ENCODE measurements around the gene TRIM68. TPM values are rescaled to one million over a fixed set of nuclear protein-coding genes. Genes with fewer than 3 reads are reported as not detected.
A peak's percentile ranks its signal among the peaks of the same experiment; 100 is the strongest.

Gene TRIM68
- total RNA-seq, 1 donor from 2014 or later = 11.5 TPM

DNA sequence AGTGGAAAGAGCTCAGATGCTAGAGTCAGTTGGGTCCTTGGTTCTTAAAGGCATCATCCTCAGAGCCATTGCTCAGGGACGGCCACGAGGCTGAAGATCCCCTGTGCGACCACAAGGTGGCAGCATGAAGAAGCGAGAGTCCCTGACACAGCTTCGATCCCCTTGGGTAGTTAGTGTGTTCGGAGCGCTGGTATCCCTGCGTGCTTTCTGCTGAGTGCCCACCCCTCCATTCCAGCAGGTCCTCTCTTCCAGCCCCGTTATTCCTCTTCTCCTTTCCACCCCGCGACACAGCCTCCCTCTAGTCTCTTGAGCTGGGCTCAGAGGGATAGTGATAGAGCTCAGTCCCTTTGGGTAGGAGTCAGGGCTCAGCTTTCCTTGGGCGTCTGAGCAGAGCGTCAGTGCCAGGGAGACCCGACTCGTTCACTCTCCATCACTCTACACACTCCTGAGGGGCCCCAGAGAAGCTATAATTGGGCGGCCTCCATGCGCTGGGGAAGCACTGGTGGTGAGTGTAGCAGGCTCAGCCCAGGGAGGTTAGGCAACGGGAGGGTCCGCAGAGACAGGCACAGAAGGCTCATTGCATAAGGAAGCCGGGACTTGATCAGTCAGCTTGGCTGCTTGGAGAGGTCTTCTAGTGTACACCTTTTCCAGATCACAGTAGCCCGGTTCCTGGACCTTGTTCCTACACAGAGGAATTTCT, 29.1 kb upstream of the TRIM68 start, which contains the start of gene OR51D1:
TSS of gene OR51D1 (plus strand) at position 516 of the 700 bp plus-strand sequence. CDS start 2,314 bp downstream, outside the sequence.
- FAIRE-seq (no peak), DNase-seq (ENCODE audit: low read depth) (peak; percentile 14)
- Histone ChIP-seq H3K27me3 (ENCODE audit: insufficient read depth, low read length) (peaks cover 3% of the 10 kb centered on the region), H3K4me3 (ENCODE audit: insufficient read depth, low read depth, low read length) (no peak within 1 kb of the TSS), H3K36me3 (ENCODE audit: insufficient read depth, low read length) (no peaks in the 10 kb centered on the region), H3K4me2 (ENCODE audit: low read length) (peak within 1 kb of the TSS; percentile 66), H3K9me3 (ENCODE audit: insufficient read depth, low read depth, low read length) (no peaks in the 10 kb centered on the region), H3K9ac (ENCODE audit: low read length) (no peak within 1 kb of the TSS), H4K20me1 (ENCODE audit: insufficient read depth, low read length) (no peaks in the 10 kb centered on the region), H3K79me2 (ENCODE audit: insufficient read depth, low read length) (no peaks in the 10 kb centered on the region), H3K27ac (ENCODE audit: low read depth, low read length) (no peak within 1 kb of the TSS), H2AFZ (ENCODE audit: low read depth, low read length) (peak within 1 kb of the TSS; percentile 55), H3K4me1 (ENCODE audit: insufficient read depth, low read length) (no peaks in the 10 kb centered on the region)
- TF ChIP-seq, protein P1, sequence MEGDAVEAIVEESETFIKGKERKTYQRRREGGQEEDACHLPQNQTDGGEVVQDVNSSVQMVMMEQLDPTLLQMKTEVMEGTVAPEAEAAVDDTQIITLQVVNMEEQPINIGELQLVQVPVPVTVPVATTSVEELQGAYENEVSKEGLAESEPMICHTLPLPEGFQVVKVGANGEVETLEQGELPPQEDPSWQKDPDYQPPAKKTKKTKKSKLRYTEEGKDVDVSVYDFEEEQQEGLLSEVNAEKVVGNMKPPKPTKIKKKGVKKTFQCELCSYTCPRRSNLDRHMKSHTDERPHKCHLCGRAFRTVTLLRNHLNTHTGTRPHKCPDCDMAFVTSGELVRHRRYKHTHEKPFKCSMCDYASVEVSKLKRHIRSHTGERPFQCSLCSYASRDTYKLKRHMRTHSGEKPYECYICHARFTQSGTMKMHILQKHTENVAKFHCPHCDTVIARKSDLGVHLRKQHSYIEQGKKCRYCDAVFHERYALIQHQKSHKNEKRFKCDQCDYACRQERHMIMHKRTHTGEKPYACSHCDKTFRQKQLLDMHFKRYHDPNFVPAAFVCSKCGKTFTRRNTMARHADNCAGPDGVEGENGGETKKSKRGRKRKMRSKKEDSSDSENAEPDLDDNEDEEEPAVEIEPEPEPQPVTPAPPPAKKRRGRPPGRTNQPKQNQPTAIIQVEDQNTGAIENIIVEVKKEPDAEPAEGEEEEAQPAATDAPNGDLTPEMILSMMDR (IDR thresholded peaks at IDR 0.05; ENCODE audit: insufficient read depth, low read depth, low read length) = peak; percentile 81
- no peak for TF ChIP-seq EZH2 (IDR thresholded peaks at IDR 0.05; ENCODE audit: insufficient read depth, low read length)
- Mint-ChIP-seq H3K36me3 (ENCODE audit: low read depth, unreplicated experiment) (no peaks in the 10 kb centered on the region), H3K4me3 (ENCODE audit: unreplicated experiment) (no peak within 1 kb of the TSS), H3K27ac (ENCODE audit: unreplicated experiment) (no peak within 1 kb of the TSS), H3K9me3 (ENCODE audit: unreplicated experiment) (no peaks in the 10 kb centered on the region), H3K4me1 (ENCODE audit: low read depth, unreplicated experiment) (peaks cover 8% of the 10 kb centered on the region), H3K27me3 (ENCODE audit: low read depth, unreplicated experiment) (no peaks in the 10 kb centered on the region)

GRCh38 chr11:4636136-4636535, 28.1 kb upstream of the TRIM68 start:
- H3K4me1 Mint-ChIP-seq (ENCODE audit: low read depth, unreplicated experiment) = peaks cover under 1% of the 10 kb centered on the region
- H4K20me1 ChIP-seq (ENCODE audit: insufficient read depth, low read length) = no peaks in the 10 kb centered on the region
- peaks cover 2% of the 10 kb centered on the region for H3K9me3 Mint-ChIP-seq (ENCODE audit: unreplicated experiment)
- H2AFZ ChIP-seq (ENCODE audit: low read depth, low read length) = no peak overlapping the region
- DNase-seq (ENCODE audit: low read depth) (no peak), FAIRE-seq (no peak)
- no peak overlapping the region for H3K27ac Mint-ChIP-seq (ENCODE audit: unreplicated experiment)
- H3K27ac ChIP-seq (ENCODE audit: low read depth, low read length) = no peak overlapping the region
- H3K4me2 ChIP-seq (ENCODE audit: low read length) = no peak overlapping the region
- H3K9me3 ChIP-seq (ENCODE audit: insufficient read depth, low read depth, low read length) = no peaks in the 10 kb centered on the region
- H3K4me3 Mint-ChIP-seq (ENCODE audit: unreplicated experiment) = no peak overlapping the region
- TF ChIP-seq, protein P1 (IDR thresholded peaks at IDR 0.05; ENCODE audit: insufficient read depth, low read depth, low read length) = no peak
- TF ChIP-seq EZH2 (IDR thresholded peaks at IDR 0.05; ENCODE audit: insufficient read depth, low read length) = no peak
- H3K36me3 ChIP-seq (ENCODE audit: insufficient read depth, low read length) = no peaks in the 10 kb centered on the region
- H3K9ac ChIP-seq (ENCODE audit: low read length) = no peak overlapping the region
- H3K4me1 ChIP-seq (ENCODE audit: insufficient read depth, low read length) = no peaks in the 10 kb centered on the region
- no peak overlapping the region for H3K4me3 ChIP-seq (ENCODE audit: insufficient read depth, low read depth, low read length)
- no peaks in the 10 kb centered on the region for H3K27me3 Mint-ChIP-seq (ENCODE audit: low read depth, unreplicated experiment)
- H3K79me2 ChIP-seq (ENCODE audit: insufficient read depth, low read length) = no peaks in the 10 kb centered on the region
- H3K27me3 ChIP-seq (ENCODE audit: insufficient read depth, low read length) = peaks cover 3% of the 10 kb centered on the region
- H3K36me3 Mint-ChIP-seq (ENCODE audit: low read depth, unreplicated experiment) = no peaks in the 10 kb centered on the region

Data from astrocyte (in vitro differentiated cells and primary cell).